Immature natural killer cell (primary cell): ENCODE data around the gene ZNF136. TPM values are rescaled to one million over a fixed set of nuclear protein-coding genes. Genes with fewer than 3 reads are reported as not detected.
A peak's percentile ranks its signal among the peaks of the same experiment; 100 is the strongest.

Experiments used
- DNase-seq, 3 donors: peaks; one replicate each; pipeline ENCODE4 v3.0.0; 2022; ENCODE audit warnings: mixed read lengths in 1 of 3
- H3K27ac Mint-ChIP-seq, 6 donors: one replicate each; pipeline ENCODE4 v1.8.0; 2020; ENCODE audit warnings: mixed read lengths in 6 of 6, mild to moderate bottlenecking in 5 of 6, inconsistent platforms in 4 of 6, moderate library complexity in 3 of 6
- H3K27me3 Mint-ChIP-seq, 3 donors: one replicate each; pipeline ENCODE4 v1.8.0; 2020 to 2021; ENCODE audit warnings: low read depth in 3 of 3, mild to moderate bottlenecking in 3 of 3, mixed read lengths in 3 of 3, moderate library complexity in 3 of 3, inconsistent platforms in 1 of 3
- H3K36me3 Mint-ChIP-seq, 3 donors: one replicate each; pipeline ENCODE4 v1.8.0; 2020; ENCODE audit warnings: mixed read lengths in 3 of 3, inconsistent platforms in 2 of 3, mild to moderate bottlenecking in 2 of 3
- H3K4me1 Mint-ChIP-seq, 2 donors: one replicate each; pipeline ENCODE4 v1.8.0; 2020; ENCODE audit warnings: inconsistent platforms in 2 of 2, mild to moderate bottlenecking in 2 of 2, mixed read lengths in 2 of 2, moderate library complexity in 1 of 2
- H3K4me3 Mint-ChIP-seq, 5 donors: one replicate each; pipeline ENCODE4 v1.8.0; 2020; ENCODE audit warnings: mild to moderate bottlenecking in 5 of 5, mixed read lengths in 5 of 5, inconsistent platforms in 3 of 5, moderate library complexity in 3 of 5
- H3K9me3 Mint-ChIP-seq, 6 donors: one replicate each; pipeline ENCODE4 v1.8.0; 2020; ENCODE audit warnings: mild to moderate bottlenecking in 6 of 6, mixed read lengths in 6 of 6, inconsistent platforms in 4 of 6, moderate library complexity in 3 of 6
- polyA plus RNA-seq, 3 donors: library from polyadenylated mRNA; unstranded; fragments of 300-500 nt; fragmentation: Illumina TruSeq; gene quantifications; one replicate each; pipeline ENCODE4 v1.2.3, GENCODE V29; 2021

ZNF136 gene
- polyA plus RNA-seq = 10 to 100 TPM; 15.1 to 20.1 (median 18.6) TPM

DNA sequence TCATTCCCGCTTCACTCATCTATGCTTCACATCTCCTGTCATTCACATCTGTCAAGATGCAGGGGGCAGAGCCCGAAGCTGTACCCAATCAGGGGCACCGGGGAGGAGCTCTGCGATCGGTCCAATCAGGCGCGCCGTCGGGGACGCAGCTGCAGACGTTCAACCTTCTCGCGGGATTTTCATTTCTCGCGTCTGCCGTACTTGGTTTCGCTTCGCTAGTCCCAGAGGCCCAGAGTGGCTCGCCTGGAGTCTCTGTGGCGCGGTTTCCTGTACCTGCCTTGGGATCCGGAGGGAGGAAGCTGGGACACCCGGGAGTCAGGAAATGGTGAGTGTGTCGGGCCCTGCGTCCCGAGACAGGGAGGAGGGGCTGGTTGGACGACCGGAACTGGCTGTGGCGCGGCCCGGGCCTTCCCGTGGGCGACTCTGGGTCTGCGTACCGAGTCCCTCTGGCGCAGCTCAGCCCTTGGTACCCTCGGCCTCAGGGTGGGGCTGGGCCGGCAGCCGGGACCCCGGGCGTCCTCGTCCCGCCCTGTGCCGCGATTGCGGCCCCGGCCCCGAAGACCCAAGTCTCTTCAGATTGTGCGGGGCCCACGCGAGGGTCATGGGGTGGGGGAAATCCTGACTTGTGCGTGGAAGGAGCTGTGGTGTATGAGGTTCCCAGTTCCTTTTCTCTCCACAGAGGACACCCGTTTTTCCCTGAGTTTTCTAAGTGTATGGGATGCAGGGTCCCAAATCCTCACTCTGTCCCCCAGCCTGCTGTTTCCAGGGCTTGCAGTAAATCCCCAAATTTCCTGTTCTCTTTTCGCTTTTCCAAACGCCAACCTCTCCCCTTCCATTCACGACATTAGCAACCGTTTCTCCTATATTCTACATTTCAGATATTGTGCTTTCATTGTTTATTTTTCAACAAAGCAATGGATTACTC, at the start of gene ZNF136:
ZNF136 (plus strand) TSS at position 215 of the 925 bp plus-strand sequence; CDS start at position 323, 108 bp downstream.
- Mint-ChIP-seq H3K4me3 (peak within 1 kb of the TSS; percentile 95 to 100 (median 97)), H3K27ac (peak within 1 kb of the TSS; percentile 96 to 100 (median 98)), H3K36me3 (peaks cover 0 to 4% (median 0%) of the 10 kb centered on the region in 3 donors), H3K9me3 (no peaks in the 10 kb centered on the region), H3K4me1 (peaks cover 46 to 54% of the 10 kb centered on the region in 2 donors), H3K27me3 (peaks cover 2% of the 10 kb centered on the region in 3 donors)
- DNase-seq = peak; percentile 90 to 91 (median 90)

DNA sequence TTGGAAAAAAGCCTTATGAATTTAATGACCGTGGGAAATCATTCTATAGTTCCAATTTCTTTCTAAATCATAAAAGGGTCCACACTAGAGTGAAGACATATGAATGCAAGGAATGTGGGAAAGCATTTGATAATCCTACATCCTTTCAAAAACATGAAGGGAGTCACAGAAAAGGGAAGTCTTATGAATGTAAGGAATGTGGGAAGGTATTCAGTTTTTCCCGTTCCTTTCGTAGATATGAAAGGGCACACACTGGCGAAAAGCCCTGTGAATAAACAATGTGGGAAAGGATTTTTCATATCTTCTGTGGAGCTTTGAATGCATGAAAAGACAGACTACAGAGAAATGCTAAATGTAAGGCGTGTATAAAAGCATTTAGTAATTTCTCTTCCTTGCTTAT, 49.8 kb upstream of the ZNF136 start:
- peaks cover 0 to 10% (median 3%) of the 10 kb centered on the region in 3 donors for H3K36me3 Mint-ChIP-seq
- H3K9me3 Mint-ChIP-seq = no peaks in the 10 kb centered on the region
- peaks cover 0 to 2% (median 0%) of the 10 kb centered on the region in 3 donors for H3K27me3 Mint-ChIP-seq
- H3K4me1 Mint-ChIP-seq = no peaks in the 10 kb centered on the region
- no peak overlapping the region for H3K4me3 Mint-ChIP-seq
- no peak overlapping the region for H3K27ac Mint-ChIP-seq
- no peak for DNase-seq

DNA sequence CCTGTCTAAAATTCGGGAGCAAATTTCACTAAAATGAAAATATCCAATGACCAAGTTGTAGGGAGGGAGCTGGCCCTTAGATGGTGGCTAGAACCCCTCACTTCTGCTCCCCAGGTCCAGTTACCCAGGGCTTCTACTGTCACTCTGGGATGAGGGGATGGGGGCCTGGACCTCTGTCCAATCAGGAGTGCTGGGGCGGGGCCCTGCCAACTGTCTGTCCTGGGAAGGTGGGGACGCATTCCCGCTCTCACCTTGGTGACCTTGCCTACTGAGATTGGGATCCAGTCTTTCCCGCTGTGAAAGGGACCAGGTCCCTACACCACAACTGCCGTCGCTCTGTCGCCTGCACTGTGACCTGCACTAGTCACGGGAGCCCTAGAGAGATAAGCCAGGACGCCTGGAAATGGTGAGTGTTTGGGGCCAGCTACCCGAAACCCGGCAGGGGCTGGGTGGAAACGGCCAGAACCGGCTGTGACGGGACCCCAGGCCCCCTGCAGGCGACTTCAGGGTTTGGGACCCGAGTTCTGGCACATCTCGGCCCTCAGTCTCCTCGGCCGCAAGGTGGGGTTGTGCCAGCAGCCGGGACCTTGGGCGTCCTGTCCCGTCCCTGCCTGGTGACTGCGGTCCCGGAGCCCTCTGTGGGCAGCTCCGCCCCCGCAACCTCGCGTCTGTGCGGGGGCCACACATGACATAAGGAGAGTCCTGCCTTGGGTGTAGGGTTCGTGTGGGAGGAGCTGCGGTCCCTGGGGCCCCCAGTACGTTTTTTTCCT, 45.5 kb upstream of the ZNF136 start:
- no peaks in the 10 kb centered on the region for H3K27me3 Mint-ChIP-seq
- H3K27ac Mint-ChIP-seq = no peak overlapping the region
- no peak overlapping the region for H3K4me3 Mint-ChIP-seq
- H3K4me1 Mint-ChIP-seq = no peaks in the 10 kb centered on the region
- H3K9me3 Mint-ChIP-seq = no peaks in the 10 kb centered on the region
- DNase-seq = no peak
- no peaks in the 10 kb centered on the region for H3K36me3 Mint-ChIP-seq

DNA sequence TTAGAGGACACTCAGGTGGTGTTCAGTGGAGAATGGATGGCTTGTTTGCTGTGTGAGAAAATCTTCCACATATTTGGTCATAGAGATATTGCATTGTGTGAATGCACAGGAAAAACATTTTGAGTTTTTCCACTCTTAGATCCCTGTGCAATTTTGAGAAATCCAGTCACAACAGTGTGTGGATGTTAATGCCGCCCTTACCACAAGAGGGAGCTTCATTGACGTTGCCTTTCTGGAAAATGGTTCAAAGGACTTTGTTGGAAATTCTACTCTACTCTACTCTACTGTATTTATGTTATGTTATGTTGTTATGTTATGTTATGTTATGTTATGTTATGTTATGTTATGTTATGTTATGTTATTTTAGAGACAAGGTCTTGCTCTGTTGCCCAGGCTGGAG, 36.2 kb upstream of the ZNF136 start:
- Mint-ChIP-seq H3K27me3 (peaks cover 0 to 4% (median 0%) of the 10 kb centered on the region in 3 donors), H3K4me1 (no peaks in the 10 kb centered on the region), H3K9me3 (peaks cover 4 to 15% (median 7%) of the 10 kb centered on the region in 6 donors), H3K4me3 (no peak overlapping the region), H3K36me3 (peaks cover 0 to 12% (median 4%) of the 10 kb centered on the region in 3 donors), H3K27ac (no peak overlapping the region)
- peak in 2 of 3 donors; percentile 5 to 12 for DNase-seq

DNA sequence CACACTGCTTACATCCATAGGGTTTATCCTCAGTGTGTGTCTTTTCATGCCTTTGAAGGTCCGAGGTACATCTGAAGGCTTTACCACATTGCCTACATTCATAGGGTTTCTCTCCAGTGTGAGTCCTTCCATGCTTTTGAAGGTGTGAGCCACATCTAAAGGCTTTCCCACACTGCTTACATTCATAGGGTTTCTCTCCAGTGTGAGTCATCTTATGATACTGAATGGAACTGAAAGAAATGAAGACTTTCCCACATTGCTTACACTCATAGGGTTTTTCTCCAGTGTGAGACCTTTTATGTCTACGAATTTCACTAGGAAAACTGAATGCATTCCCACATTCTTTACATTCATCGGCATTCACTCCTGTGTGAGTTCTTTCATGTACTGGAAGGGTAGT, 29.8 kb upstream of the ZNF136 start:
- Mint-ChIP-seq H3K36me3 (peaks cover 44 to 57% (median 48%) of the 10 kb centered on the region in 3 donors), H3K4me1 (peaks cover 7 to 10% of the 10 kb centered on the region in 2 donors), H3K9me3 (peaks cover 10 to 38% (median 28%) of the 10 kb centered on the region in 6 donors), H3K27me3 (peaks cover under 1 to 2% (median 1%) of the 10 kb centered on the region in 3 donors), H3K4me3 (no peak overlapping the region), H3K27ac (no peak overlapping the region)
- no peak for DNase-seq

DNA sequence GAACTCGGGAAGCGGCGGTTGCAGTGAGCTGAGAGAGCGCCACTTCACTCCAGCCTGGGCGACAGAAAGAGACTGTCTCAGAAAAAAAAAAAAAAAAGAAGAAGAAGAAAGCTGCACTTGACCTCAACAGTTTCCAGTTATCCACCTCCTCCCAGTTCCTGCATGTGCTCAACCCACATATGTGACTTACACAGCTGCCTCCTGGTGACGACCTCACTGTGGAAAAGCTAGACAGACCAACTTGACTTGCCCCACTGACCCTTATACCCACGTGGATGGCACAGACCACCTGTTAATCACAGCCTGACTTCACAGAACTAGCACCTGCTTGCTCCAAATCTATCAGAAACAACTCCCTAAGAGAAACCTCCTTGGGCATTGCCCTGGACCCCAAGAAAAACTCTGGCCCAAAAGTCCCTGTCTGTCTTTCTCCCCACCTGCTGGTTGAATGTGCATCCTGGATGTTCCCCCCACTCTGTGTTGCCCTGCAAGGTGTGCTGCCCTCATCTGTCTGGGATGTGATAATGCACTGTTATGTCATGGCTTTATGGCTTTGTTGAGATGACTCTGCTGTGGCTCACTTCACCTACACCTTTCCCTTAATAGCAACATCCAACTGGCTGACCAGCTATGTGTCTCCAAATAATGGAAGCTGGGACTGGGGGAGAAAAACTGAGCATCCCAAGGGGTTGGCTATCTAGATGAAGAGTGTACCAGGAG, 25.5 kb upstream of the ZNF136 start:
- H3K4me1 Mint-ChIP-seq = peaks cover 37 to 41% of the 10 kb centered on the region in 2 donors
- H3K27me3 Mint-ChIP-seq = peaks cover 1 to 11% (median 4%) of the 10 kb centered on the region in 3 donors
- peak in 2 of 3 donors; percentile 22 to 26 for DNase-seq
- H3K4me3 Mint-ChIP-seq = peak overlapping the region; percentile 3 to 56 (median 24)
- peaks cover 6 to 16% (median 14%) of the 10 kb centered on the region in 6 donors for H3K9me3 Mint-ChIP-seq
- peaks cover 38% of the 10 kb centered on the region in 3 donors for H3K36me3 Mint-ChIP-seq
- peak overlapping the region in 2 of 6 donors; percentile 15 to 31 for H3K27ac Mint-ChIP-seq

DNA sequence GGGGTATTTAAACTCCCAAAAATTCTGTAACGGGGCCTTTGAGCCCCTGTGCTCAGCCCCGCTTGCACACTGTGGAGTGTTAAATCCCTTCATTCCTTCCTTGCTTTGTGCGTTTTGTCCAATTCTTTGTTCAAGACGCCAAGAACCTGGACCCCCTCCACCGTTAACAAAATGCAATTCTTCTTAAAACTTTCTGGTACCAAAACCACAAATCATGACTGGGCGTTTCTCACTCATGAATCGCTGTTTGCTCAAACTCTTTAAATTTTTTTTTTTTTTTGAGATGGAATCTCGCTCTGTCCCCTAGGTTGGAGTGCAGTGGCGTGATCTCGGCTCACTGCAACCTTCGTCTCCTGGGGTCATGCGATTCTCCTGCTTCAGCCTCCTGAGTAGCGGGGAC, 23.6 kb upstream of the ZNF136 start:
- peak overlapping the region in 1 of 6 donors; percentile 63 for H3K27ac Mint-ChIP-seq
- peak overlapping the region; percentile 85 to 98 (median 94) for H3K4me3 Mint-ChIP-seq
- H3K27me3 Mint-ChIP-seq = peaks cover 1 to 10% (median 4%) of the 10 kb centered on the region in 3 donors
- H3K36me3 Mint-ChIP-seq = peaks cover 20 to 23% (median 21%) of the 10 kb centered on the region in 3 donors
- no peak for DNase-seq
- H3K4me1 Mint-ChIP-seq = peaks cover 37 to 41% of the 10 kb centered on the region in 2 donors
- H3K9me3 Mint-ChIP-seq = no peaks in the 10 kb centered on the region

DNA sequence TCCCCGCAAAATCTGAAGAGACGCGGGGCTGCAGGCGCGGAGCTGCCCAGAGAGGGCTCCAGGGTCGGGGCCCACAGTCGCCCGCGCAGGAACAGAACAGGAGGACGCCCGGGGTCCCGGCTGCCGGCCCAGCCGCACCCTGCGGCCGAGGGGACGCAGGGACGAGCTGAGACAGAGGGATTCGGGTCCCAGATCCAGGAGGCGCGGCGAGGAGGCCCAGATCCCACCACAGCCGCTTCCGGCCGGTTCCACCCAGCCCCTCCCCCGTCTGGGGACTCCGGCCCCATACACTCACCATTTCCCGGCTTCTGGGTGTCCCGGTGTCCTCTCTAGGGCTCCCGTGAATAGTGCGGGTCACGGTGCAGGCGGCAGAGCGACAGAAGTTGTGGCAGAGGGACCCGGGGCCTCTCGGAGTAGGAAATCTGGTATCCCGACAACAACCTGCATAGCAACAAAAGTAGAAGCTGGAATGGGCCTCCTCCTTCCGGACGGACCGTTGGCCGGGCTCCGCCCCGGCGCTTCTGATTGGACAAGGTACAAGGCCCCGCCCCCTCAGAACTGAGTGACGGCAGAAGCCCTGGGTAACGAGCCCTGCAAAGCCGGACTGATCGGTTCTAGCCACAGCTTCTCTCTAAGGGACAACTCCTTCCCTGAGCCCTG, 22.9 kb upstream of the ZNF136 start, which contains the start of gene ZNF20:
ZNF20 (minus strand) TSS at position 466 of the 660 bp plus-strand sequence; CDS start at position 298, 168 bp downstream.
- Mint-ChIP-seq H3K4me1 (peaks cover 37 to 41% of the 10 kb centered on the region in 2 donors), H3K9me3 (no peaks in the 10 kb centered on the region), H3K4me3 (peak within 1 kb of the TSS; percentile 85 to 98 (median 94)), H3K27me3 (peaks cover 1 to 10% (median 4%) of the 10 kb centered on the region in 3 donors), H3K36me3 (peaks cover 14 to 17% (median 15%) of the 10 kb centered on the region in 3 donors), H3K27ac (peak within 1 kb of the TSS; percentile 63 to 87 (median 79))
- peak; percentile 88 to 90 (median 89) for DNase-seq

DNA sequence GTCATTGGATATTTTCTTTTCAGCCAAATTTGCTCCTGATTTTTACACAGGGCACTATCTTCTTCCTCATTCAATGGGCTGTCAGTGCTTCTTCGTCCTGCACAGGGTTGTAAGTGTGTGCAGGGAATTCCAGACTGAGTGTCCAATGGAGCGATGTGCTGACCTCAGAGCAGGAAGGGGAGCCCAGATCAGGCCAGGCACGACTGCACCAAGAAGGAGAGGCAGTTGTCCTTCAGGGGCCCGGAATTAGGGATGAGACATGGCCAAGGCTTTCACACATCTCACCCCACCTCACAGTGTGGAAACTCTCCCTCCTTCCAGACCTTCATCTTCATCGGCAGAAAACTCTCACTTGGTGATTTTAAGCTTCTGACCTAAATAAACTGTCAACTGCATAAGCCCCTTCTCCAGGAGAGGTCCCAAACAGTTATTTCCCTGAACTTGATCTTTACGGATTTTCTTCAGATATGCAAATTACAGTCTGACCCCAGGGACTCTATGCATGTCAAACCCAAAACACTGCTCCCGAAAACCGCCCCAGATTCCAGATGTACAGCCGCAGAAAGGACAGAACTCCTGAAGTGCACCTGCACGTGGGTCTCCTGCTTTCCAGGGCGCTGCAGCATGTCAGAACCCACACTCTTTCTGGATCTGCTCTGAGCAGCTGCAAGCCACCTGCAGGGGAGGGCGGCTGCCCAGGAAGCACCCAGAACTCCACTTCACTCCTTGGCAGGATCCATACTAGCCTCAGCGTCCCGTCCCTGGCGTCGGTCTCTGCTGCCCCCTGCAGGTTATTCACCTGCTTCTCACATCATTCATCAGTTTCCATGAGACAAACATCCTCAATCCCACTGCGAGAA, 22.1 kb upstream of the ZNF136 start:
- H3K27ac Mint-ChIP-seq = peak overlapping the region; percentile 63 to 87 (median 79)
- peak; percentile 75 to 80 (median 76) for DNase-seq
- H3K27me3 Mint-ChIP-seq = peaks cover 1 to 10% (median 4%) of the 10 kb centered on the region in 3 donors
- peaks cover 37 to 41% of the 10 kb centered on the region in 2 donors for H3K4me1 Mint-ChIP-seq
- H3K9me3 Mint-ChIP-seq = peaks cover 0 to 5% (median 0%) of the 10 kb centered on the region in 6 donors
- peak overlapping the region; percentile 85 to 98 (median 94) for H3K4me3 Mint-ChIP-seq
- peaks cover 15 to 20% (median 16%) of the 10 kb centered on the region in 3 donors for H3K36me3 Mint-ChIP-seq

DNA sequence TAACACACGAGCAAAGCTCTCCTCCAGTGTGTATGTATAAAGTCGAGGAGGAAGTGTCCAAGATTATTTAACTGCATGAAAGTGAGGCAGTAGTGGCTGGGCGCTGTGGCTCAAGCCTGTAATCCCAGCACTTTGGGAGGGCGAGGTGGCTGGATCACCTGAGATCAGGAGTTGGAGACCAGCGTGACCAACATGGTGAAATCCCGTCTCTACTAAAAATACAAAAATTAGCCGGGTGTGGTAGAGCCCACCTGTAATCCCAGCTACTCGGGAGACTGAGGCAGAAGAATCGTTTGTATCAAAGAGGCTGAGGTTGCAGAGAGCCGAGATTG, 21.5 kb upstream of the ZNF136 start:
- Mint-ChIP-seq H3K4me1 (peaks cover 37 to 41% of the 10 kb centered on the region in 2 donors), H3K36me3 (peaks cover 21 to 24% (median 21%) of the 10 kb centered on the region in 3 donors), H3K27me3 (peaks cover 1 to 10% (median 4%) of the 10 kb centered on the region in 3 donors), H3K9me3 (peaks cover 0 to 6% (median 0%) of the 10 kb centered on the region in 6 donors), H3K4me3 (peak overlapping the region; percentile 85 to 98 (median 94)), H3K27ac (peak overlapping the region in 2 of 6 donors; percentile 60 to 63)
- DNase-seq = no peak

DNA sequence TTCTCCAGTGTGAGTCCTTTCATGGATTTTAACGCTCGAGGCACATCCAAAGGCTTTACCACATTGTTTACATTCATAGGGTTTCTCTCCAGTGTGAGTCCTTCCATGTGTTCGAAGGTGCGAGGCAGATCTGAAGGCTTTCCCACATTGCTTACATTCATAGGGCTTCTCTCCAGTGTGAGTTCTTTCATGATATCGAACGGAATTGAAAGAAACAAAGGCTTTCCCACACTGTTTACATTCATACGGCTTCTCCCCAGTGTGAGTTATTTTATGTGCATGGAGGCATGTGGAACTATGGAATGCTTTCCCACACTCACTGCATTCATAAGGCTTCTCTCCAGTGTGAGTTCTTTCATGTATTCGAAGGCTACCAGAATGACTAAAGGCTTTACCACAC, 17.5 kb upstream of the ZNF136 start:
- no peak overlapping the region for H3K4me3 Mint-ChIP-seq
- peaks cover 0 to 6% (median 2%) of the 10 kb centered on the region in 6 donors for H3K9me3 Mint-ChIP-seq
- peaks cover 15 to 26% (median 24%) of the 10 kb centered on the region in 3 donors for H3K36me3 Mint-ChIP-seq
- peaks cover 0 to 6% (median 2%) of the 10 kb centered on the region in 3 donors for H3K27me3 Mint-ChIP-seq
- peak overlapping the region in 1 of 6 donors; percentile 6 for H3K27ac Mint-ChIP-seq
- peaks cover 11 to 12% of the 10 kb centered on the region in 2 donors for H3K4me1 Mint-ChIP-seq
- DNase-seq = no peak
